Measurements from ENCODE around the gene IGFALS. TPM values are rescaled to one million over a fixed set of nuclear protein-coding genes. Genes with fewer than 3 reads are reported as not detected.

Gene IGFALS
- total RNA-seq, 1 donor from 2014 or later = 0.05 TPM

DNA sequence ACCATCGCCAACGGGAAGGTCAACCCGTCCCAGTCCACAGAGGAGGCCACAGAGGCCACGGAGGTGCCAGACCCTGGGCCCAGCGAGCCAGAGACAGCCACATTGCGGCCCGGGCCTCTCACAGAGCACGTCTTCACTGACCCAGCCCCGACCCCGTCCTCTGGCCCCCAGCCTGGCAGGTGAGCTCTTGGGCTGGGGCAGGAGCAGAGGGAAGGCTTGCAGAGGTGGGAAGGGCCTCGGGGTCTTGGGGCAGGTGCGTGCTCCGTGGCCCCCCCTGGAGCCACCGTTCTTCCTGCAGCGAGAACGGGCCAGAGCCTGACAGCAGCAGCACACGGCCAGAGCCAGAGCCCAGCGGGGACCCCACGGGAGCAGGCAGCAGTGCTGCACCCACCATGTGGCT lies 27.3 kb downstream of the IGFALS start:
- no peak for DNase-seq (ENCODE audit: low read depth)

DNA sequence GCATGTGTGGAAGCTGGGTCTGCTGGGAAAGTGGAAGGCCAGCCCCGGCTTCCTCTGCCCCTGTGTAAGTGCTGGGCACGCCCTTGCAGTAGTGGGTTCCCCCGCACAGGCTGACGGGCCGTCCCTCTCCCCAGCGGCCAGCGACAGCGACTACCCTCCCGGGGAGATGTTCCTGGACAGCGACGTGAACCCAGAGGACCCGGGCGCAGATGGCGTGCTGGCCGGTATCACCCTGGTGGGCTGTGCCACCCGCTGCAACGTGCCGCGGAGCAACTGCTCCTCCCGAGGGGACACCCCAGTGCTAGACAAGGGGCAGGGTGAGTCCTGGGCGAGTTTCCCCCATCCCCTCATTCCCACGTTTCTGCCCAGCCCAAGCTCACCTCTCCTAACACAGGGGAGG lies 27.7 kb downstream of the IGFALS start:
- DNase-seq (ENCODE audit: low read depth) = no peak

DNA sequence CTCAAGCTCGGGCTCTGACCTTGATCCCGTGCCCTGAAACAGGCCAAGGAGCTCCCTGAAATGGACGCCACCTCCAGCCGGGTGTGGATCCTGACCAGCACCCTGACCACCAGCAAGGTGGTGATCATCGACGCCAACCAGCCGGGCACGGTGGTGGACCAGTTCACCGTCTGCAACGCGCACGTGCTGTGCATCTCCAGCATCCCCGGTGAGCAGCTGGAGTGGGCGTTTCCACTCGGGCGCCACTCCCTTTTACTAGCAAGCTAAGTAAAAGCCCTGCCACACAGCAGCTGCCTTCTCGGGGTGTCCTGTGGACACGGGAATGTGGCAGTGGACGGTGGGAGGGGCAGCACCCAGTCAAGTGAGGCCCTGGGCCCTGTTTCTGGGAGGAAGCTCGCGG lies 28.5 kb downstream of the IGFALS start:
- DNase-seq (ENCODE audit: low read depth) = no peak

DNA sequence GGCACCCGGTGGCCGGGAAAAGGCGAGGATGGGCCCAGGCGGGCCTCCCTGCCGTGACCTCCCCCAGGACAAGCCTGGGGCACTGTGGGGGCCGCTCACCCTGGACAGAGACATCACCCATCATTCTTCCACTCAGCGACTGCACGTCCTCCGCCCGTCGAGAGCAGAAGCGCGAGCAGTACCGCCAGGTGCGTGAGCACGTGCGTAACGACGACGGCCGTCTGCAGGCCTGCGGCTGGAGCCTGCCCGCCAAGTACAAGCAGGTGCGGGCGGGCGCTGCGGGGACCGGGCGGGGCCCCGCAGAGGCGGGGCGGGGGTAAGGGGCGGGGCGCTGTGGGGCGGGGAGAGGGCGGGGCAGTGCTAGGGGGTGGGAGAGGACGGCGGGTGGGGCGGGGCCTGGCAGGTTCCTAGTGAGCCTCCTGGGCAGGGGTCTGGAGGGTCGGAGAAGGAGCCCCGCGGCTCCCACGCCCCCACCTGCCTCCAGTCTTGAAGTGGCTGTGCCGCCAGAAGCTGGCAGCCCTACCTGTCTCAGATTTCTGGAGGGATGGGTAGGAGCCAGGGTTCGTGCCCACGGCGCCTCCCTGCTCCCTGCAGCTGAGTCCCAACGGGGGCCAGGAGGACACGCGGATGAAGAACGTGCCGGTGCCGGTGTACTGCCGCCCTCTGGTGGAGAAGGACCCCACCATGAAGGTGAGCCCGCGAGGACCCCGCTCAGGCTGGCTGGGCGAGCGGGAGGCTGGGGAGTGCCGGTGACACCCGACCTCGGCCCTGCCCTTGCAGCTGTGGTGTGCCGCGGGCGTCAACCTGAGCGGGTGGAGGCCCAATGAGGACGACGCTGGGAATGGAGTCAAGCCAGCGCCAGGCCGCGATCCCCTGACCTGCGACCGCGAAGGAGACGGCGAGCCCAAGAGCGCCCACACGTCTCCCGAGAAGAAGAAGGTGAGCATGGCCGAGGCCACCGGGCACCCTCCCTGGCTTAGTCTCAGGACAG lies 29.7 kb downstream of the IGFALS start:
- DNase-seq (ENCODE audit: low read depth) = no peak

DNA sequence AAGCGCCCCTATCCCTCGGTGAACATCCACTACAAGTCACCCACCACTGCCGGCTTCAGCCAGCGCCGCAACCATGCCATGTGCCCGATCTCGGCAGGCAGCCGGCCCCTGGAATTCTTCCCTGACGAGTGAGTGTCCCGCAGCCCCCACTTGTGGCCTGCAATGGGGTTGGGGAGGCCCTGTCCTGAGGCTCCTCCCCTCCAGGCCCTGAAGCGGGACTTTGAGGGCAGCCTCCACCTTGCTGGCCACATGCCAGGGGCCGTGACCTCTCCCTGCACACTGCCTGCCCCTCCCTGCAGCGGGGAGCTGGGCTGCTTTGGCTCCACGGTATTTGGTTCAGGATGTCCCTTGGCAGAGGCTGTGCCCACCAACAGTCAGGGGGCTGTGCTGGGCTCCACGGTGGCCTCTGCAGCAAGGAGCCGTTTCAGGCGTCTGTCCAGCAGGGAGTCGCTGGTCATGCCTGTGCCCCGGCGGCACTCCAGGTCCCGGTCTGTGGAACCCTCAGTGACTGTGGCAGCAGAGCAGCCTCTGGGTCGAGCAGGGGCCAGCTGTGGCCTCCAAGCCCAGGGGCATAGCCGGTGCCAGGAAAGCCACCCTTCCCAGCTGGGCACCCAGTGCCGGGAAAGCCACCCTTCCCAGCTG lies 30.5 kb downstream of the IGFALS start:
- DNase-seq (ENCODE audit: low read depth) = no peak

DNA sequence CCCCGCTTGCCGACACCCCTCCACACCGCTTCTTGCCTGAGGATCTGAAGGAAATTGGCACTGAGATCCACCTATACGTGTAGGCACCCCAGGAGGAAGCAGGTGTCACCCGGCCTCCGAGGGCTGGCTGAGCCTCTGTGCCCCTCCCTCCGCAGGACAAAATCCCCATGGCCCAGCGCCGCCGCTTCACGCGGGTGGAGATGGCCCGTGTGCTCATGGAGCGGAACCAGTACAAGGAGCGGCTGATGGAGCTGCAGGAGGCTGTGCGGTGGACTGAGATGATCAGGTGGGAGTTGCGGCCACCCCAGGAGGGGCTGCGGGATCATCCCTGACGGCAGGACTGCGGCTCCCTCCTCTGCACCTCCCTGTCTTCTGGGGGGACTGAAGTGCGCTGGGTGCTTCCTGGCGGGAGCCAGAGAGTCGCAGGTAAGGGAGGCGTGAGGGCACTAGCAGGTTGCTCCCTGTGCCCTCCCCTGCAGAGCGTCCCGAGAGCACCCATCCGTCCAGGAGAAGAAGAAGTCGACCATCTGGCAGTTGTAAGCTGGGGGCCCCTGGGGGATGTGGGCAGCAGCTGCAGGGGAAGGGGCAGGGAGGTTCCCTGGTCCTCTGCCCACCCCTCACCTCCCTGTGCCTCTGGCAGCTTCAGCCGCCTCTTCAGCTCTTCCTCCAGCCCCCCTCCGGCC lies 31.2 kb downstream of the IGFALS start:
- no peak for DNase-seq (ENCODE audit: low read depth)

DNA sequence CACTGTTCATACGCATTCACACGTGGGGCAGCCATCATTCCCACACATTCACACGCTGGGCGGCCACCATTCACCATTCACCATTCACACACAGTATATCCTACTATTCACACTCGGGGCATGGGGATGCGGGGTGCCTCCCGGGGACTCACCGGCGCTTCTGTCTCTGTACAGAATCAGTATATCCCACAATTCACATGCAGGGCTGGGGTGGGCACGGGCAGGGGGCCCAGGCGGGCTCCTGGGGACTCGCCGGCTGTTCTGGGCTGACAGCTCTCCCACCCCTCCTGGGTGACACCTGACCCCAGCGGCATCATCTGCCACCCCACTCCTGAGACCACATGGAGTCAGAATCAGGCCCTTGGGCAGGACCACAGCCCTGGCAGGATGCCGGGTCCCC lies 31.8 kb downstream of the IGFALS start:
- DNase-seq (ENCODE audit: low read depth) = no peak

DNA sequence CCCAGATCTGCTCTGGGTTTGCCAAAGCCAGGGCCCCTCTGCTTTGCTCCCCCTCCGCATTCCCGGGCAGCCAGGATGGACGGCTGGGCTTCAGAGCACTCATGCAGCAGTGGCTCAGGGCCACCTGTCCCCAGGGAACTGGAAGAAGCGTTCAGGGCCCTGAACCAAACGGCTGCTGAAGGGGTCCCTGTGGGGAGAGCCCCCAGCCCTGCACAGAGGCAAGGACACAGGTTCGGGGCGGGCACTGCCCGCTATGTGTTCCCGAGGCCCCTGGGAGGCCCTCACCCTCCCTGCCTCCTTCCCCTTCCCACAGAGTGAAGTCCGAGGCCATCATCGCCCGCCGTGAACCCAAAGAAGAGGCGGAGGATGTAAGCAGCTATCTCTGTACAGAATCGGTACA lies 32.6 kb downstream of the IGFALS start:
- DNase-seq (ENCODE audit: low read depth) = no peak

DNA sequence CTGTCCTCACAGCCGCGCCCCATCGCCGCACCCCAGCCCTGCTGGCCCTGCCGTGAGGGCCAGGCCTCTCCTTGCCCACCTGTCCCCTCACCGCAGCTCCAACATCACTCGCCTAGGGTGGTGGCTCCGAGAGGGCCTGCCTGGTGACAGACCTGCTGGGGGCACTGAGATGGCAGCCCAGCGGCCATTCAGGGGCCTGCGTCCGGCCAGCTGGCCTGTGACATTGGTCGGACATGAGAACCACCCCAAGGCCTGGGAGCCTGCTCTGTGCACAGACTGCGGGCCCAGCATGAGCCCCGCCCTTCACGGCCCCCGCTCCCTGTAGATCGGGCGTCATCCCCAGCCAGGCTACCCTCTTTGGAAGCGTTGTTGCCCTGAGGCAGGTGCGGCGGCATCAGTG lies 34.0 kb downstream of the IGFALS start:
- no peak for DNase-seq (ENCODE audit: low read depth)

DNA sequence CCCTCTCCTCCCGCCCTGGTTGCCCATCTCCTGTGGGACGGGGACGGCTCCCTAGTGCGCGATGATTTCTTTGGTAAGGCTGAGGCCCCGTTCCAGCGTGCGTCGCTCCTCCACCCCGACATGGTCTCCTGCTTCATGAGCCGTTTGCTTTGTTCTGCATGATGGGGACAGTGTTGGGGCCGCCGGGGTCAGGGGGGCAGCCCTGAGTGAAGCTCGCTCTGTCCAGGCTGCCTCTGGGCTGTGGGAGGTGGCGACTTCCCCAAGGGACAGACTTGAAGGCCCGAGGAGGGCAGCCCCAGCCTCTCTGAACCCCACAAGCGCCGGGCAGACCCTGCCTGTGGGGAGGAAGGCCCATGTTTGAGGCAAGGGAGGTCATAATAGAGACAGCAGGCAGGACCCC lies 34.6 kb downstream of the IGFALS start:
- no peak for DNase-seq (ENCODE audit: low read depth)

DNA sequence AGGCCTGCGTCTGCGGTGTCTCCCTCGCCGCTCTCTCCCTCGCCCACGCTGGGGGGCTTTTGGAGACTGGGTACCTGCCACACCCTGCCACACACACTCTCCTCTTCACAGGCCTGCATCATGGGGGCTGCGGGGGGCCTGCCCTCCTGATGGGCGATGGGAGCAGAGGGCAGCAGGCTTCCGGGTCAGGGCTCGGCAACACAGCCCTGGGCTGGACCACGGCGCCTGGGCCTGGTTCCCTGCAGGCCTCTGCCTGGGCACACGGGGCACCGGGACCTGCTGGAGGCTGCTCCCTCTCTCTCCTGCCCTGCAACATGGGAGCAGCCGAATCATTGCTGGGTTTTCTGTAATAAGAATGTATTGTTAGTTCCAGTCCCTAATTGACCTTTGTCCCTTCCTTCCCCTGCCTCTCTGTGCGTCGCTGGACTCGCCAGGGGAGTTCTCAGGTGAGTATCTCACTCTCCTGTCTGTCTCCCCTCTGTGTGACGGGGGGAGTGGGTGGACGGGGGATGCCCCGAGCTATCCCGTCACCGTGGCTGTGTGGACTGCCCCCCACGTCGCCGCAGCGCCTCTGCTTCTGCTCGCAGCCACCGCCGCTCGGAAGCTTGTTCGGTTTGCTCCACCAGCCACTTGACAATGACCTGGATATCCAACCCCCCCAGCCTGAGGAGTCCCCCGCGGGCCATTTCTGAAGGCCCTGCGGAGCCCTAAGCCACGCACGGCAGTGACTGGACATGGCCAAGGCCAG lies 35.6 kb downstream of the IGFALS start:
- DNase-seq (ENCODE audit: low read depth) = no peak

DNA sequence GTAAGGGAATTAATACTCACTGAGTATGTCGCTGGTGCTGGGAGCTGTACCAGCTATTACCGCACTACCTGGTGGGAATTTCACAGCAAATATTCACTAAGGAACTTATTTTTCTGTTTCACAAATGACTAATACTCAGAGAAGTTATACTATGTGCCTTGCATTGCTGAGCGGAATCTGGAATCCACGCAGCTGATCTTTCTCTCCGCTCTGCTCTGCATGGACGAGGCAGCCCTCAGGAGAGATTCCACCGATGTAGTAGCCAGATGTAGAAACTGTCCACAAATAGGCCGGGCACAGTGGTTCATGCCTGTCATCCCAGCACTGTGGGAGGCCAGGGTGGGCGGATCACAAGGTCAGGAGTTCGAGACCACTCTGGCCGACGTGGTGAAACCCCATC lies 39.3 kb downstream of the IGFALS start:
- no peak for DNase-seq (ENCODE audit: low read depth)

DNA sequence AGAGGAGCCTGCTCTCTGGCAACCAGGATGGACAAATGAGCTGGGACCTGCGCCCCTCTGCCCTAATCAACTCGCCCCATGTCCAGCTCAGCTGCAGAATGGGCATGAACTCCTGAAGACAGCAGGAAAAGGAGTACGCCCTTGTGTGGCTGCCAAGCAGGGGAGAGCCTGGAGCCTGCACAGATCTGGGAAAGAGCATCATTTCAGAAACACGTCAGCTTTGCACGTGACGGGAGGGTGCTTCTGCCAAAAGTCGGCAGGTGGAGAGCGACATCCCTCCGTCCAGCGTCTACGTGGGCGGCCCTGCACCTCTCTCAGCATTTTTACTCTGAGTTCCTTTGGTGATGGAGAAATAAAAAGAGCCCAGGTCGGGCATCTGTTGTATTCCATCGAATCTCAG lies 40.7 kb downstream of the IGFALS start:
- no peak for DNase-seq (ENCODE audit: low read depth)

DNA sequence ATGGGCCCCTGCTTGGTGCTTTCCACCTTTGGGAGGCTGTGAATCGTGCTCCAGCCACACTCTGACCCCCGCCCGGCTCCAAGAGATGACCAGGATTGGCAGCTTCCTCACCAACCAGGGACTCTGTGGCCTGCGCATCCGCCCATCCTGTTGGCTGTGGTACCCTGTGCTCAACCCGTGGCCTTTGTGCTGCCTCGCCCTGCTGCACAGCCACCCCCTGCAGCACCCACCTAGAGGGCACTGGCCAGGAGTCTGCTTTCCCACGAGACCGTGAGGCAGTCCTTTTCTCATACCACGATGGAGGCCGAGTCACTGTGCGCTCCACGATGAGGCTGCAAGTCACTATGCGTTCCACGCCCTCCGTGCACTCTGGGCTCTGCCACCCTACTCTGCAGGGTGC lies 41.6 kb downstream of the IGFALS start:
- no peak for DNase-seq (ENCODE audit: low read depth)

DNA sequence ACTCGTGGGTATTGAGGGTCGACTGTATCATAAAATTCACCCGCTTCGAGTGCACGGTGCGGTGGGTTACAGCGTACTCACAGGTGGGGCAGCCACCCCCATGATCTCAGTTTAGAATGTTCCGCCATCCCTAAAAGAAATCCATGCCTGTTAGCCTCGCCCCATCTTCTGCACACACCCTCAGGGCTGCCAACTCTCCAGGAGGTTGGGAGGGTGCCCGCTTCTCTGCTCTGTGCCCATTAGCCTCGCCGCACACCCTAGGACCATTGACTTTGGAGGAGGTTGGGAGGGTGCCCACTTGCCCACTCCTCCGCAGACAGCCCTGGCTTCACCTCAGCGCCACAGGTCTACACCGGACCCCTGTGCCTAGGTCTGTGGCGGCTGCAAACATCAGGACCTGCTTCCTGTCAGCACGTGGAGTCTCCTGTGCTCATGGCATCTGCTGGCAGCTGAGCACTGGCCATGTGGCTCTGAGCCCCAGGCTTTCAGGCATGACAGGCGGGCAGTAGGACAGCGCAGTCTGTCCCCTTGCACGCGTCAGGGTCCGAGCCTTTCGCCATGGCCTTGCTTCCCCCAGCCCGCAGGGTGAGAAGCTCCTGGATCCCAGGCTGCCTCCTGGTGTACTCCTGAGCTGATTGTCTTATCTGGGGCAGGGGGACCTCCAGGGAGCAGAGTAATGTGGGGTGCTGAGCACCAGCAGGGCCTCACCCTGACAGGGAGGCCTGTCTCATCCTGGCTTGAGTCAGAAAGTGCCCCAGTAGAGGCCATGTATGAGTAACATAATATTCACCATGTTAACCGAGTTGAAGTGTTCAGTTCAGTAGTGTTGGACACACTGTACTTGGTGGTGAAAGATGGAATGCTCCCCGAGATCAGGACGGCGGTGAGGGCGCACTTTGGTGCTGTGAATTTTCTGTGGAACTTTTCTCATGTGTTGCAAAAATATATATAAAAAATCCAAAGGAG lies 44.1 kb downstream of the IGFALS start:
- no peak for DNase-seq (ENCODE audit: low read depth)

DNA sequence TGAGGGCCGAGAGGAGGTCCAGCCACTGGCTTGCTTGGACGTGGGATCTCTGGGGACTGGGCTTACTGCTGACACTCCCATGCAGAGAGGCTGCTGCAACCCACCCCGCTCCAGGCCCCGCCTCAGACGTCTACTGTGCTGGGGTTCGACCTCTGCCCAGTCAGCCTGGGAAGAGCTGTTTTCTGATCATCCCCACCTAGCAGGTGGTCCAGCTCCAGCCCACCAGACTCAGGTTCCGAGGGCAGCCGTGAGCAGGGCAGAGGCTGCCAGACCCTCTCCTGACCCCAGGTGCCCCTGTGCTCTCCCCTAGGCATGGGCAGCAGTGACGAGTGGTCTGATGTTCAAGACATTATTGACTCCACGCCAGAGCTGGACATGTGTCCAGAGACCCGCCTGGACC lies 45.6 kb downstream of the IGFALS start:
- no peak for DNase-seq (ENCODE audit: low read depth)

DNA sequence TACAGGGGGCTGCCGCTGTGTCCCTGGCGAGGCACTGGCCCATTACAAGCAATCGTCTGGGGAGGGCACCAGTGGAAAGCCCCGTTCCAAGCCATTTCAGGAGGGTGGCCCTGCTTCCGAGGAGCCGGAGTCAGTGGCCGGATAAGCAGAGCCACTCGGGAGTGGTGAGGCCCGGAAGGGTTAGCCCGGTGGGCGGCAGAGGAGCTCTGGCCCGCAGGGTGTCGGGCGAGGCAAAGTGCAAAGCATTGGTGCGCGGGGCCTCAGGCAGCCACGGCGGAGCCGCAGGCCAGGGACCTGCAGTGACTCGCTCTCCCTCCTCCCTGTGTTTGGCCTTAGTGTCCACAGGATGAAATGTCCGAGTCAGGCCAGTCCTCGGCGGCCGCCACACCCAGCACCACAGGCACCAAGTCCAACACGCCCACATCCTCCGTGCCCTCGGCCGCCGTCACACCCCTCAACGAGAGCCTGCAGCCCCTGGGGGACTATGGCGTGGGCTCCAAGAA lies 46.8 kb downstream of the IGFALS start:
- DNase-seq (ENCODE audit: low read depth) = no peak

DNA sequence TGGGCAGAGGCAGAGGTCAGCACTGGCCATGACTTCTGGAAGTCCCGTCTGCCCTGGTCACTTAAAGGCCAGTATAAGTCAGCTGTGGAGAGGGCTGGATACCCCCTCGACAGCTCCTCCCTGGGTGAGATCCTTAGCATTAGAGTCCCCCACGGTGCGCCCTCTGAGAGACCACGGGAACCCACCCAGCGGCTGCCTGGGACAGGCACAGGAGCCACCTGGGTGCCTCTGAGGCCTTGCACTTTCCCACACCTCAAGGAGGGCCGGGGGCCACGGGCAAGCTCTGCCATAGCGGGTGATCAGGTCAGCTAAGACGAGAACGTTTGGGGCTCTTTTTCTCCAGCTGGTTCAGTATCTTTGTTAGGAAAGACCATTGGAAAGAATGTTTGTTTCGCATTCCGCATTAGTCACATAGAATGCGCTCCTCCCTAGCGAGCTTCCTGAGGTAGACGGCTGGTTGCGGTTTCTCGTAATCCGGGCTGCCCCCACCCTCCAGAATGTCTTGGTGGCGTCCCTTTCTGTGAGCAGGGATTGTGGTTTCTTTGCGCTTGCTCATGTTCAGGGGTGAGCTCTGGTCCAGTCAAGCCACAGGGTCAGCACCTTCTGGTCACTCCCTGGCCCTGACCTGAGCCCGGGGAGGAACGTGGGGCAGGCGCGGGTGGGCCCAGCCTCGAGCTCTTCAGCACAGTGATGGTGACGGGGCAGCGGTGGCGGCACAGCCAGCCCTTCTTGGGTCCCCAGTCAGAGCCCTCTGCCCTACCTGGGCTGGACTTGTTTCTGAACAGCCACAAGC lies 47.4 kb downstream of the IGFALS start:
- DNase-seq (ENCODE audit: low read depth) = no peak

DNA sequence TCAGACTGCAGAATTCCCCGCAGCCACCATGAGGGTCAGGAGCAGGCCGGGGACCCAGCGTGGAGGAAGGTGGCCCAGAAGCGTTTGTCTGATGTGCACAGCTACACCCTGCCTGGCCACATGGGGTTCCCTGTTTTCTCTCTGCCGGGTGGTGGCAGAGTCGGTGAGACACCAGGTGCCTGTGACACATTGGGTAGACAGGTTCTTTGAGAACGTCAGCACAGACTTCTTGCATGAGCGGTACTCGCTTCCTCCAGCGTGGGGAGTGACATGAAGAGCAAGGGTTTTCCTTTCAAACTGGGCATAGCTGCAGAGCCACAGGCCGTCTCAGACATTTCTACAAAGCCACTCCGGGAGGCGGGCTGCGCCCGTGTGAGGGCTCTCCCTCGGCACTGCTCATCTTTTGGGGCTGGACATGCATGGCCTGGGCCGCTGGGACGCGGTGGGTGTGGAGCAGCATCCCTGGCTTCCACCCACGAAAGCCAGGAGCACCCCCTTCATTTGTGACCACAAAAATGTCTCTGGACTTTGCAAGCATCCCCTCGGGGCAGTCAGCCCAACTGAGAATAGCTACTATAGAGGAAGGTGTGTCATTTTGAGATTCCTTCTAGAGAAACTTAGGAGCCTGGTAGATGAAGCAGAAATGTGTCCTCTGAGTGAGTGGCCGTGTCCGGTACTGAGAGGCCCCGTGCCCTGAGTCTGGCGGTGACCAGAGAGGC lies 48.2 kb downstream of the IGFALS start:
- DNase-seq (ENCODE audit: low read depth) = peak; percentile 20
